LNCaP clone FGC (cell line): Measurements from ENCODE around the gene MYH7.
A peak's percentile ranks its signal among the peaks of the same experiment; 100 is the strongest.

Source experiments
- DNase-seq: peaks from one replicate; pipeline ENCODE4 v3.0.0-alpha.2; 2011; ENCODE audit warnings: low read depth
- H3K4me3 ChIP-seq: 2 replicates; pipeline ENCODE4 v1.5.1; 2011; ENCODE audit warnings: mild to moderate bottlenecking, low read depth, low read length, control low read depth
- CTCF ChIP-seq: IDR thresholded peaks from 2 replicates; pipeline ENCODE4 v1.5.1; 2012; ENCODE audit warnings: mild to moderate bottlenecking; ENCODE audit not compliant: control insufficient read depth, insufficient read depth; ENCODE audit errors: extremely low read depth

Gene MYH7

GRCh38 chr14:23435543-23436326, at the start of gene MYH7:
Gene MYH7 (minus strand): TSS chr14:23435660. CDS start chr14:23433732, 1,928 bp downstream.
- DNase-seq = no peak
- TF ChIP-seq CTCF = no peak
- H3K4me3 ChIP-seq = no peak within 1 kb of the TSS

- peak; percentile 36; the same call in 1 of the 2 replicates for TF ChIP-seq CTCF
- DNase-seq = no peak
- no peak overlapping the region for H3K4me3 ChIP-seq
These were observed 47.9 kb upstream of the MYH7 start for GRCh38 chr14:23483236-23483854.

GRCh38 chr14:23482823-23483148, 47.3 kb upstream of the MYH7 start:
- no peak for TF ChIP-seq CTCF
- no peak overlapping the region for H3K4me3 ChIP-seq
- no peak for DNase-seq

GRCh38 chr14:23481979-23482822, 46.7 kb upstream of the MYH7 start:
- TF ChIP-seq CTCF = no peak
- H3K4me3 ChIP-seq = no peak overlapping the region
- no peak for DNase-seq

GRCh38 chr14:23481362-23481970, 46.0 kb upstream of the MYH7 start:
- no peak for DNase-seq
- H3K4me3 ChIP-seq = no peak overlapping the region
- TF ChIP-seq CTCF = no peak

- H3K4me3 ChIP-seq = no peak overlapping the region
- DNase-seq = peak; percentile 18
- peak; percentile 70 for TF ChIP-seq CTCF
These were observed 42.8 kb upstream of the MYH7 start for GRCh38 chr14:23478109-23478759.
